DMS79 treated with DMSO at 0.1 percent for 48 hours (cell line): ENCODE measurements around the gene SLC6A11.

Source experiments
- DNase-seq: peaks from one replicate; lab custom pipeline; 2025; lab: John Stamatoyannopoulos, UW

The SLC6A11 gene

DNA sequence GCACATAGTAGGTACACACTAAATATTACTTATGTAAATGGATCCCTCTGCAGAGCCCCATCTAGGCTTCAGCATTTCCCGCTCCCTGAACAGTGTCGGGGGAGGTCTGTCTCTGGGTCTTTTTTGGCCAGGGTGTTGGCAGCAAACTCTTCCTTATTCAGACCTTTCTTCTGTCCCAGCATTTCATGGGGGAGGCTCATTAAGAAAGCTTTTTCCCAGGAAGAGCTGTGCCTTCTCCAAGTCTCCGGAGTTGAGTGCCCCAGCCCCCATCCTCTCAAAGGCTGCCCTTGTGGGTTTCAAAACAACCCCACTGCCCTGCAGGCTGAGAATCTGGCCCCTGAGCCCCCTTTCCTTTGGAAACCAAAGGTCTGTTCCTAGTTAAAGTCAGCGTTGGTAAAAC is 25.1 kb downstream of the SLC6A11 start:
- no peak for DNase-seq

DNA sequence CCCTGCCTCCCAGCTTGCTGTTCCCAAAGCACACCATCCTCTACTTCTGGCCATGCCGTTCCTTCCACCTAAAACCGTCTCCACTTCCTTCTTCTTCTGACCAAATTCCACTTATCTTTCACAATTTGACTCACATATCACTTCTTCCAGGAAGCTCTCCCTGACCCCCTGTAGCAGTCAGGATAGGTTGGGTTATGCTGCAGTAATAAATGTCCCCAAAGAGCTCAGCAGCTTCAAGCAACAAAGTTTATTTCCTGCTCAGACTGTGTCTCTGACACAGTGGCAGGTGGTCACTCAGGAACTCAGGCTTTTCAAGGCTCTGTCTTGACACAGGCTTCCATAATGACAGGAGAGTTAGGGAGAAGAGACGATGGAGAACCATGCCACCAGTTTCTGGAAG is 27.4 kb downstream of the SLC6A11 start:
- no peak for DNase-seq

DNA sequence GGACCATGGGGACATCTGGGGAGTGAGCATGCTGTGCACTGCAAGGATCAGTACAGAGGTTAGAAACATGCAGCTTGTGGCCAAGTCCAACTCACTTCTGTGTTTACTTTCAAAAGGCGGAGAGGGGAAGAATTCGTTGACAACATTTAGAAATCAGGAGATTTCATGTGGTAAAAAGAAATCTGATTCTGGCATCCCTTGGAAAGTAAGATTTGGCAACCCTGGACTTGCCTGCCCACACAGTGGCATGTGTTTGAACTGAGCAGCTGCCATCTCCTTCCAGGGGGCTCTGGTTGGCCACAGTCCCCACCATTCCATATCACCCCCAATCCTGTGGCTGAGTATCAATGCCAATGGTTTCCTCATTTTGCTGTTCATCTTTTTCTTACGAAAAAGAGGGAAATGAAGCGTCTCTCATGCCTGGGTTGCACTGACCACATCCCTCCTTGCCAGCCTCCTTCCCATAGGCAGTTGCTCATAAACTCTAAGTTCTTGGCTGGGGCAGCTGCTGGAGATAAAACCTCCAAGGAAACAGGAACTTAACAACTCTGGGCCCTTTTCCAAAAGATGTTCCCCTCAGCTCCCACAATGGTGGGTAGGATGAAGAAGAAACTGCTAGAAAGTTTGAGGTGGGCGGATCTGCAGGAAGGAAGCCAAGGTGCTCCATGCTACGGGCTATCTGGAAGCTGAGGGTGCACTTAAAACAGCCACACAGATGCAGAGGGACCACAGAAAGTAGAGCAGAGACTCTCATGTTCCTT is 29.2 kb downstream of the SLC6A11 start:
- no peak for DNase-seq

DNA sequence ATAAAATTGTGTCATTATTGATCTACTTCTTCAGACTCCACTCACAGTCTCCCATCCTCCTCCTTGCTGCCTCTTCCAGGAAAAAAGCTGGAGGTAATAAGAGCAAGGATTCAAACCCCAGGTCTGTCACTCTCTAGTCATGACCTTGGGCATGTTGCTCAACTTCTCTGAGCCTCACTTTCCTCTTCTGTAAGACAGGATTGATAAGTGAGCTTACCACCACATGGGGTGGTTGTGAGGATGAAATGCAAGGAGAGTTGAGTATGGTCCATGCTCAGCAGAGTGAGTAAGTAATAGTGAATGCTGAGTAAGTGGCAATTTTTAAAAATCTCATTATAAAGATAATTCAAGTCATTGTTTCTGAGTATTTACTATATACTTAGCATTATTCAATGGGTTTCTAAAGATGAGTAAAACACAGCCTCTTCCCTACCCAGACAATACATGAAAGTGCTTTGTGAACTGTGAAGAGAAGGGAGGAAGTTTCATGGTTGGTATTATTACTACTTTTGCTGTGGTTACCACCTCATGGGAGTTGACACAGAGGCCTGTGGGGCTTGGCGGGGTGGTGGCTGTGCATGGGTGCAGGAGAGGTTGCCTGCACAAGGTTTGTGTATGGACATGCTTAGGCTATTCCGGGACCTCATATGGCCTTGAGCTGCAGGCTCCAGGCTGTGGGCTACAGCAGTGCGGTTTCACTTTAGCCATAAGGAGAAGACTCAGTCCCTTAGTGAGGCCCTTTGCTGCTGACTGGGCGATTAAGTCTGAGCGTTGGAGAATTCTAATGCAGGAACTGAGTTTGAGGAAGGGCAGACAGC is 30.0 kb downstream of the SLC6A11 start:
- DNase-seq: no peak

DNA sequence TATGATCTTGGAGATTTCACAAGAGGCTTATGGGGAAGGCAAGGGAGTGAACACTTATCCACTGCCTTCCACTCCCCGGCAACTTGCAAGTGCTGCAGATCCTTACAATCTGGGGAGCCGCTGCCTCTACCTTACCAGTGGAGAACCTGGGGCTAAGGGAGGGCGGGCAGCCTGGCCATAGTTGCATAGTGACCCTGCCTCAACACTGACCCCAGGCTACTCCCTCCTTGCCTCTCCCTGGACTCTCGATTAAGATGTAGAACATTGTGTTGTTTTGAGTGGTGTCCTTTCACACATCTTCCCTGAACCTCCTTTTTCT is 30.6 kb downstream of the SLC6A11 start:
- DNase-seq: no peak

DNA sequence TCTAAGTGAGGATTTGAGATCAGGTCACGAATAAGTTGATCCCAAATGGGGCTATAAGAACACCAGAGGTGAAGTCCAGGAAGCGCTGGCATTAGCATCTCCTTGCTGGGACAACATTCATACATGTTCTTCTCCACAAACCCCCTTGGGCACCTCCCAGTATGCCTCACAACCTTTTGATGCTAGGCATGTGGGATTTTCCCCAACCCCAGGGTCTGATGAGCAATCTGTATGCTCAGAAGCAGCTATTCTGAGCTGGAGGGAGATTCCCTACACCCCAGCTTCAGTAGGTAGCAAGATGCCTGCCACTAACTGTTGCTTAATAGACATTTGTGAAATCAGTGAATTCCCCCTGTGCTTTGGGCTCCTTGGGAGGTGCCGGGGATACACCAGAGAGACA is 32.2 kb downstream of the SLC6A11 start:
- DNase-seq: no peak

DNA sequence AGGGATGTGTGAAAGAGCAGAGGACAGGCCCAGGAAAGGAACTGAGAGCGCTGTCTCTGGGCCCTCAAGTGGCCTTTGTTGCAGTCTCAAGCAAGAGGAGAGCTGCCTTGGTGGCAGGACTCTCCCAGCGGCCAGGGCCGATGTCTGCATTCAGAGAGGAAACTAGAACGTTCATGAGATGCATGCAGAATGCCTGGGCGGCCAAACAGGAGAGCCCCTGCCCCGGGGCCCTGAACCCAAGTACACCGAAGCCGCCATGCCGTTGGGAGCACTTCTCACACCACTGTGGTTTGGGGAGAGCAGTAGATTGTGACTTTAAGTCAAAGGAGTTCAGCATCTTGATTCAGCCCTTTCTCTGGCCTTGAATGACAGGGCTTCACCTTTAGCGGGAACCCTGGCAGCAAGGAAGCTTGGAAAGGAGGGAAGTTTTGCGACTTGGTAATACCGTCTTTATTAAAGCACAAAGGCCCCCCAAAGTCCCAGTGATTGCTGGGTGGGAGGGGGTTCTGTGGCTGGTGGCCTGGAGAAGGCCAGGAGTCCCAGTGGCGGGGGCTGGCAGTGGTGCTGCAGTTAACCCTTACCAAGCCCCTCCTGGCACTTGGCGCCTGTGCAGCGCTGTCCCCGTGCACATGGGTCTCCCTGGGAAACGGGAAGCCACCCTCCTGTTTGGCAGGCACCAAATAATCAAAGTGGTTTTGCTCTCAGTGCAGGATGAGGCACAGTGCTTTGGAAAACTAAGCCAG is 36.2 kb downstream of the SLC6A11 start:
- DNase-seq: no peak

DNA sequence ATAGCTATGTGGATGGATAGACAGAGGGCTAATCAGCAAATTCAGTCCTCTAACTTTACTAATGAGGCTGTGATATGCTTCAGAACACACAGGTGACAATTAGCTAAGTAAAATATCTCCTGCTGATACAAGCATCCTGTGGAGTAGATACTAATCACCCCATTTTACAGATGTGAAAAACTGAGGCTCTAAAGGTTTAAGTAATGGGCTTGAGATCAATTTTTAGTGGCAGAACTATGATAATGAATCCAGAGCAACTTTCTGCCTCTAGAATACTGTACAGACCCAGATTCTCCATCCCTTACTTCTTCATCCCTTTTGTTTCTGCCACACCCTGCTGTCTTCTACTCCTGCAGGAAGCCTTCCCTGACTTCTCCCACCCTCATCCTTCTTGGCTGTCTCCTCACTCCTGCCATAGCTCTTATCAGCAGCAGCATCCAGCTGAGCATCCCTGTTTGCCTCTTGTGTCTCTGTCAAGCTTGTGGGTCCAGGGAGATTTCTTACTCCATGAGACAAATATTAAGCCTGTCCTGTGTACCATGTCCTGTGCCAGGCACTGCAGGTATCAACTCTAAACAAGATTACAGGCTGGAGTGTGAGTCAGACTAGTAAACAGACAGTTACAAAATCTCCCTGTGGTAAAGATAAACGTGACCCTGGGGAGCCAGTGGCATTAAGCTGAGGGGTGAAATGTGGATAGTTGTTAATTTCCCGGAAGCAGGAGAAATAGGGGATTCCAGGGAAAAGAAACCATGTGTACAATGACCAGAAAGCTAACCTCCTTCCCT is 39.2 kb downstream of the SLC6A11 start:
- no peak for DNase-seq

DNA sequence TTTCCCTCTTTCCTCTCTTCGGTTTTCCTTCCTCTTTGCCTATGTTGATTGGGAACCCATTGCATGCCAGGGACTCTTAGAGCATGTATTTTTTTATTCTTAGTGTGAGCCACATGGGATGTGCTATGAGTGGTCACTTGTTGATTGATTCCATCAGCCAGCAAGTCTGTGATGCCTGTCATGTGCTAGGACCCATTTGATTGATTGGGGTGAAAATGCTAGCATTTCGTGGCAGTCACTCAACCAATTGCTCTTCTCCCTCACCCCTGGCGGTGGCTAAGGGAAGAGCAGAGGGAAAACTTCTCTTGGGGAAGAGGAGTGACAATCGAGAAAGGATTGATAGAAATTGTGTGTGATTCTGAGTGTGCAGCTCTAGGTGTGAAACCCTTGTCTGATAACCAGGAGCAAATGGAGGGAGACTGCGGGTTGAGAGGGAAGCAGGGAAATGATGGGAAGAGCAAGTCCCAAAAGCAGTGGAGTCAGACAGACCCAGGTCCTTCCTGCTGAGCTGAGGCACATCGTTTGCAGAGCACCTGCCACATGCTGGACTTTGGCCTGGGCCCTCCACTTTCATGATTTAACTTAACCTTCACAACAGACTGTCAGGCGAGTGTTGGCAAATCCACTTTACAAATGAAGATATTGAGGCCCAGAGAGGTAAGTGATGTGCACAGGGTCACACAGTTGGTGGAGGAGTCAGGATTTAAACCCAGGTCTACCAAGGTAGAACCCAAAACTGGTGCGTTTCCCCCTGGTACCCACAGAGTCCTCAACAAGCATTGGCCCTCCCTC is 40.0 kb downstream of the SLC6A11 start:
- DNase-seq: no peak

DNA sequence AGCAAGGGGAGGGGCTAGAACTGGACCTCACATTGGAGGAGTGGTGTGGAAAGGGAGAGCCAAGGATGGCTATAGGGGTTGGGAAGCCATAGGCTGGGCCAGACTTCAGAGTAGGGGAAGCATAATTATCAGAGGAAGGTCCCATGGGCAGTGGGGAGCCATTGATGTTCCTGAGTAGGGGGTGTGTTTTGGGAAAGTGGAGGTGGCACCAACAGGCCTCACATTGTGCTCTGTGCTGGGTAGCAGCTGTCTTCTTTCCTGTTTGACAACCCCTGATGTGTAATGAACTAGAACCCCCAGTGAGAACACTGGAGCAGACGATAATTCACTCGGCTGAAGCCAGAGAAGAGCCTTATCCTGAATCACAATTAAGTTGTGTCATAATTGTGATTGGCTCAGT is 41.2 kb downstream of the SLC6A11 start:
- DNase-seq: no peak

DNA sequence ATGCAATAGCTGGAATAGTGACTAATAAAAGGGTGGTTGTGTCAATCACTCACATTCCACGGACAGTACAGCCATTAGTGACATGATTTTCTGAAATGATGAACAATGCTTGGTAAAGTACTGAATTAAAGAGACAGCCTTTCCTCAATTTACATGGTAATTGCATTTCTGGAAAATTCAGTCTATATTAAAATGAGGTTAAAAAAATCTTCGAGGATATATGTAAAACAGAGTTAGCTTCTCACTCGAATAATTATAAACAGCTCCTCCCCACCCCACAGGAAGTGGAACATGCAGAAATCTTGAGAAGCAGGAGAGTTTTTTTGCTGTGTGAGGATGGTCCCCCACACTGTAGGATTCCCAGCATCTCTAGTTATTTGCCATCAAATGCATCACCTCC is 42.1 kb downstream of the SLC6A11 start:
- no peak for DNase-seq

DNA sequence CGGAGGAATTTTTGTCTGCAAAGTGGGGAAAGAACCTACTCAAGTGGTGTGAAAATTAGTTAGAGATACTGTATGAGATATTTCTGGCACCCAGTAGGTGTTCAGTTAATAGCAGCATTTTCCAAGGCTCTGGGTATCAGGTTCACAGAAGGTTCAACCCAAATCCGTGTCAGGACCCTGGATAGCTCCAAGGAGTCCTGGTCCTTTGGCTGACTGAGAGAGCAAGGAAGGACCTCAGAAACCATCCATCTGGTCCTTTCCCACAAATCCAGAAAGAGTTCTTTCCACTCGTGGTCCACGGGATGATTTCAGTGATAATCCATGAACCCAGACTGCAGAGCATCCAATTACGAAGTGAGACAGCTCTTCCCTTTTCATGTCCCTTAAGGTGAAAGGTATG is 51.4 kb downstream of the SLC6A11 start:
- DNase-seq: no peak

DNA sequence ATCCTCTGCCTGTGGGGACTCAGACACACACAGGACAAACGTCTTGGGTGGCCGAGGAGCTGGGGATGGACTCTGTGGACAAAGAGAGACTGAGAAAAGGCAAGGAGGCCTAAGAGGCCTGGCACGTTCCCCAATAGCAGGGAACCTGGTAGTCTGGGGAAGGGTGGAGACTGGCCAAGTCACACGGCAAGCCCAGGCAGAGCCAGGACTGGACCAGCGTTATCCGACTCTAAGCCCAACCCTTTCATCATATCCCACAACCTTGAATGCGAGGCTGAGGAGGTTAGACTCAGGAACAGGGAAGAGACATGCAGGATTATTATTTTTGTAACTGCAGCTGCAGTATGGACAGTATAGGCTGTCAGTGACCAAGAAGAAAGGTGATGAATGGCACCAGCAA is 53.4 kb downstream of the SLC6A11 start:
- no peak for DNase-seq

DNA sequence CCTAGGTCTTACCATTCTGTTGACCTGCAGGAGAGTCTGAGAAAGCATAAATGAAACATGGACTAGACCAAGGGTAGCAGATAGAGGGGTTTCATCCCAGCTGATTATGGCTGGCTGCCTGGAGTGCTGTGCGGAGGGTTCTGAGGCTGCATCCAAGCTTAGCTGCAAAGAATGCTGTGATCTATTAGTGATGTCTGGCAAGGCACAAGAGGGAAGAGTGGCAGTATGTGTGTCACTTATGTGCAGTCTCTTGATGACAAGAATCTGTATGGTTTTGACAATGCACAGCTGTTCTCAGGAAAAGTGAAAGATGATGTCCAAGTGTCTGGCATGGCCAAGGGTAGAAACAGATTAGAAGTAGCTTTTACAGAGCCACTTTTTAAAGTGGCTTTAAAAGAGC is 54.3 kb downstream of the SLC6A11 start:
- no peak for DNase-seq

DNA sequence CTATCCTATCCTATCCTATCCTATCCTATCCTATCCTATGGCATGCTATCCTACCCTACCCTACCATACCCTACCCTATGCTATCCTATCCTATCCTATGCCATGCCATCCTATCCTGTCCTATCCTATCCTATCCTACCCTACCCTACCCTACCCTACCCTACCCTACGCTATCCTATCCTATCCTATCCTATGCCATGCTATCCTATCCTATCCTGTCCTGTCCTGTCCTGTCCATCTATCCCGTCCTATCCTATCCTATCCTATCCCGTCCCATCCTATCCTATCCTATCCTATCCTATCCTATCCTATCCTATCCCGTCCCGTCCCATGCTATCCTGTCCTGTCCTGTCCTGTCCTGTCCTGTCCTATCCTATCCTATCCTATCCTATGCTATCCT is 57.4 kb downstream of the SLC6A11 start:
- no peak for DNase-seq

DNA sequence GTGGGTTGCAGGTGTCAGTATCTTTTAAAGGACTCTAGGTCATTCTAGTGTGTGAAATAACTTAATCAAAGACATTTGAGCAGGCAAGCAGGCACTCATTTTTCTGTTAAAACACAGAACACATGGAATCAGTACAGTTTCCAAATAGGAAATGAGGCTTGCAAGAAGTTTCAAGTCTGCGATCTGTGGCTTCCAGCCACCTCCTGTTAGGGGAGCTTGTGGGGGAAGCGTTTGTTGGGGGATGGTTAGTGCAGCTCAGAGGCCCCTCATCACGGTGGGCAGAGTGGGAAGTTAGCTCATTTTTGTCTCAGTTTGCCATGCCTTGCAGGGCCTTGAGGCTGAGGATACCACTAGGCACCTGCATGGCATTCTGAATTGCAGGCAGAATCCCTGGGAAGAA is 59.9 kb downstream of the SLC6A11 start:
- no peak for DNase-seq

DNA sequence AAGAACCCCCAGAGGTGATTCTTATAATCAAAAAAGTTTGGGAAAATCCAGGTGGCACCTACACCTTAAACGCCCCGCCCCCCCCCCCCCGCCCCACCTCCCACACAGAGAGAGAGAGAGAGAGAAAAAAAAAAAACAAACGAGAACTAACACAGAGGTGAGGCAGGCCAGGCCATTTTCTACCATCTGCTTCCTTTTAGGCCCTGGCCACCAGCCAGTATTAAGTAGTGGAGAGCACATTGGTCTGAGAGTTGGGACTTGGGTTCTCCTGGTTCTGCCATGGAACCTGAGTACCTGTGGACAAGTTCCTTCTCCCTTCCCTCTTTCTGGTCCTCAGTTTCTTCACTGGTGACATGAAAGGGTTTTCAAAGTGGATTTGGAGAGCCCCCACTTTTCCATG is 60.6 kb downstream of the SLC6A11 start:
- no peak for DNase-seq

DNA sequence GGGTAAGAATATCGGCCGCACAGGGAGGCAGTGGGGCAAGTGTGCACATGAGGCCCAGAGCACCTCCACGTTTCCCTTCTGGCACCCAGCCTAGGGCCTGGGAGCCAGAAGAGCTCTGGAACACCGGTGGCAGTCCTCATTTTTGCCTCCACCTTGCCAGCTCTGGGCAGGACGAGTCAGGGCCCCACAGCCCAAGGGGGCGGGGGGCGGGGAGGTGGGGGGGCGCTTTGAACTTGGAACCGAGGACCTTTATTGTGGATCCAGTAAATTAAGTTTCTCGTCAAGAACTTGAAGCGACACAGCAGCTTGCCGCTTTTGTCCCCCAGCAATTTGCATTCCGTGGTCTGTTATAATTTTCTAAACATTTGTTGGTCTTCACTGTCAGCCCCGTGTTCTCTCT is 66.8 kb downstream of the SLC6A11 start:
- no peak for DNase-seq

DNA sequence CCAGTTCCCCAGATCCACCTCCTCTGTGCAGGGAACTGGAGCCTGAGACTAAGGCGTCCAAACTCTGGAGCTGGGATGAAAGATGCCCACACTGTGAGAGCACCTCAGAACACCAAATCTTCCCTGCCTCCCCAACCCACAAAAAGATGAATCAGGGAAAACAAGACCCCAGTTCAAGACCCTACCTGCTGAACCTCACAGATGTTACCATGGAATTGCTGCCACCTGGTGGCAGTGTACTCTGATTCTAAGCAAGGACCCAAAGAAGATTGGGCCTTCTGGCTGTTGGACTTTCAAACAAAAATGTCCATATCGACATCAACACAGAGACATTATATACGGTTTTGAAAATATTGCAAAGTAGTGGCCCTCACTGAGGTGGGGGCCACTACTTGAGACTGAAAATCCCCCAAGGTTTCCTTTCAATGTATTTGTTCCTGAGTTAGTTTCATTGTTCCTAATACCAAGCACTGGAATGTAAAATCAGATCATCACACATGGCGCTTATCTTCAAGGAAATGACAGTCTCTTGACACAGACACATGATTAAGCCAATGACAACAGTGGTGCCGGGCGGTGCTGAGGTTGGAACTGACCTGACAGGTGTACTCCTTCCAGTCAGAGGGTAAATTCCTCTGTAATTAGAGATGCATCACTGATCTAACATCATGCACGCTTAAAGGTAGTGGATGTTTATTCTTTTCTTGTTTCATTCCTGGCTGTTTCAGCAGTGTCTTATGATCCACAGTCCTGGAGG is 67.6 kb downstream of the SLC6A11 start:
- DNase-seq: no peak

DNA sequence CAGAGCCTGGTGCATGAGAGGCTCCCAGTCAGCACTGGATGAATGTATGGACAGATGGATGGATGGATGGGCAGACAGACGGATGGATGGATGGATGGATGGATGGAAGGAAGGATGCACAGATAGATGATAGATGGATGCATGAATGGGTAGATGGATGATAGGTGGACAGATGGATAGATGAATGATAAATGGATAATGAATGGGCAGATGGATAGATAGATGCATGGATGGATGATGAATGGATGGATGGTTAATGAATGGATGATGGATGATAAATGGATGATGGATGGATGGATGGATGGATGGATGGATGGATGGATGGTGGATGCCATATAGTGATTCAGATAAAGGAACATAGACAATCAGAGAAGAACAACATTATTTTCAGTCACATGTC is 71.0 kb downstream of the SLC6A11 start:
- DNase-seq: no peak
